HG03025 (cell line): ENCODE measurements around the gene CELSR1.

ENCODE experiments used
- ATAC-seq: cut with Tn5 transposase; IDR thresholded peaks from one replicate; pipeline ENCODE4 v1.9.1; 2021; ENCODE audit warnings: mild to moderate bottlenecking, moderate library complexity; ENCODE audit not compliant: unreplicated experiment, low FRiP score

Gene CELSR1

GRCh38 chr22:46537225-46537945 lies at the start of gene CELSR1:
TSS of gene CELSR1 (minus strand) at chr22:46537620. CDS start at chr22:46537170, 450 bp downstream.
- ATAC-seq: no peak

- ATAC-seq: no peak
These were observed 49.6 kb upstream of the CELSR1 start for GRCh38 chr22:46587061-46587460.

GRCh38 chr22:46586531-46587011 lies 49.2 kb upstream of the CELSR1 start:
- no peak for ATAC-seq

GRCh38 chr22:46586123-46586519 lies 48.7 kb upstream of the CELSR1 start:
- ATAC-seq: no peak

- no peak for ATAC-seq
These were observed 48.1 kb upstream of the CELSR1 start for GRCh38 chr22:46585340-46586122.

DNA sequence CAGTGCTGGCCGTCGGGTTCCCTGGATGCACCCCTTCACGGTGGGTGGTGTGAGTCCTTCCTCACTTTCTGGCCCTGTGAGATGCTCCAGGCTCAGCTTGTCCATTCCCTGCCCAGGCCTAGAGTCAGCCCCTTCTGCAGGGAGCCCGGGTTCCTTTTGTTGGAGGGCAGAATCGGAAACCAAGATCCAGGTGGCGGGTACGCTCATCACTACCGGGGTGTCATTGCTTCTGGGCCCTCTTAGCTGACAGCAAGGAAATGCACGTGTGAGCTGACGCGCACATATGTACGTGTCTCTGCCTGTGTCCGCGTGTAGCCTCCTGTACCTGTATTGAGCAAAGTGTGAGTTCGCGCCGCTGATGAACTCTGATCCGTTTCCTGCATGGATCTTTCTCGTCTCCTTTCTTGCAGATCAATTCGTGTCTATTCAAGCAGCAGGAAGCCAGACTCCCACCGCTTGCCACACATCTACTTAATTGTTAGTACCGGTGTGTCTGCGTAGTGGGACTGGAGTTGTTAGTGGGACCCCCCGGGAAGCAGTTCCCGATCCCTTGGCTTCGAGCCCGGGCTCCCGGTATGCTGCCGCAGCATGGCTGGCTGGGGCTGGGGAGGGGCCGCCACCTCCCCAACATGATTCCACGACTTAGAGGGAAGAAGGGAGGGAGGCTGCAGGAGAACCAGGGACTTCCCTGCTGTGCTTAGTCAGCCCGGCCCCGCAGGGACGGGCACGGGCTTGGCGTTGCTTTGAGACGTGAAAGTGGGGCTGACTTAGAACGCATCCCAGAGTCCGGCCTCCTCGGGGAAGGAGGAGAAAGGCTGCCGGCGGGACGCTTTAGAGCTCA lies 46.9 kb upstream of the CELSR1 start:
- ATAC-seq: no peak

DNA sequence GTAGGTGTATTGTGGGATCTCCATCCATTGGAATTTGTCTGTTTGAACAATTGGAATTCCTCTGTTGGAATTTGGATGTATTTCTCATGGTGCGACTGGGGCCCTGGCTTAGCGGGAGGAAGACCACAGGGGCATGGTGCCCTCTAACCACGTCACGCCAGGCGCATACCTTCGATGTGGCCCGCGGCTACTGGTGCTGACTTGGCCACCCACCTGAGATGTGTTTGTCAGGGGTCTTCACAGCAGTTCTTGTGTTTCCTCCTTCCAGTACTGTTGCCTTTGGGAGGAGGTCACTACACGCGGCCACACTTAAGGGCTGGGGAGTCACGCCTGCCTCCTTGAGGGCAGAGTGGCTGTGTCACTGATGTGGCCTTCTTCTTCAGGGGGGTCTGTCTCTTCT lies 46.2 kb upstream of the CELSR1 start:
- no peak for ATAC-seq

DNA sequence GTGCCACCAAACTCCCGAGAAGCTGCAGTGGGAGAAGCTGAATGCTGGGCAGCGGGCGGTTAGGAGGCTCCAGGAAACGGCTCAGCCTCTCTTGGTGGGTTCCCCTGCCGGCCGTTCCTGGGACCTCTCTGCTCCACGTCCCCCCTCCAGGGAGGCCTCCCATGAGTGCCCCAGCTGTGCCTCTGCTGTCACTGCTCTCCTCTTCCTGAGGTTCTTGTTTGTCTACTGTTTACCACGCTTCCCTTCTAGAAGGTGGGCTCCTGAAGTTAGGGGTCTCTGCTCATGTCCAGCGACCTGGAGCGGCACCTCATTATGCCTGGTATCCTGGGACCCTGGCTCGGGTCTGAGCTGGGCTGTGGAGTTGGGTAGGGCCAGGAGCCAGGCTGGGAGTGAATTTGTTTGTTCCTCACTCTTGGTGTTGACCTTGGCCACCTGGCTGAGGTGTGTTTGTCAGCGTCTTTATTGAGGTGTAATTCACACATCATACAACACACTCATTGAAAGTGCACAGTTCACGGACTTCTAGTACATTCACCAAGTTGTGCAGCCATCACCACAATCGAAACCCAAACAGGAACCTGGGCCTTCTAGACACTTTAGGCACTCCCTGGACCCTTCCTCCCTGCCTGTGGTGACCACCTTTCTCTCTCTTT lies 45.0 kb upstream of the CELSR1 start:
- no peak for ATAC-seq

DNA sequence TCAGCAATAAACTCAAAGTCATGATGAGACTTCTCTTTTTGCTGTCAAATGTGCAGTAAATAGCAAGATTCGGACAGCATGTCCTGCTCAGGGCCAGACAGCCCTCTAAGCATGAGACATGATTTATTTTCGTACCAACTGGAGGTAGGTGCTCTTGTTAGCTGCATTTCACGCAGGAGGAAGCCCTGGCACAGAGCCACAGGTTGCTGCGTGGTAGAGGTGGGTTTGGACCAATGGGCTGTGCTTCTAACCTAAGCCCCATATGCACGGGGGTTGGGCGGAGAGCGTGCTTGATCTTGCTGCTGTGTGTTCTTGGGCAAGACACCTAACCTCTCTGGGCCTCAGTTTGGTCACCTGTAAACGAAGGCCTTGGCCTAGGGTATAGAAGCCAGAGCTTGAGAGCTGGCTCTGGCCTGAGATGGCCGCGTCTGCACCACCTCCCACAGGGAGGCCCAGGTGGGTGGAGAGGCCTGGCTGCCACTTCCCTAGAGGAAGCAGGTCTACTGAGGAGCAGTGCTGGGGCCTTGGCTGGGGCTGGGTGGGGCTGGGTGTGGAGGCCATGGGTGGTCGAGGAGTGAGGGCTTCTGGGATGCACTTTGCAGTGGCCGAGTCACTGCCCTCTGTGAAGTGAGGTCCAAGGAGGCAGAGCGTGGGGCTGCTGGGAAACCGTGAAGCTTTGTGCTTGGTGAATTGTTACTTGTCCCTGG lies 44.3 kb upstream of the CELSR1 start:
- ATAC-seq: no peak

GRCh38 chr22:46580940-46581537 lies 43.6 kb upstream of the CELSR1 start:
- ATAC-seq: no peak

GRCh38 chr22:46579751-46580449 lies 42.5 kb upstream of the CELSR1 start:
- ATAC-seq: no peak

- ATAC-seq: no peak
These were observed 41.6 kb upstream of the CELSR1 start for GRCh38 chr22:46578824-46579561.

GRCh38 chr22:46578251-46578823 lies 40.9 kb upstream of the CELSR1 start:
- ATAC-seq: no peak

DNA sequence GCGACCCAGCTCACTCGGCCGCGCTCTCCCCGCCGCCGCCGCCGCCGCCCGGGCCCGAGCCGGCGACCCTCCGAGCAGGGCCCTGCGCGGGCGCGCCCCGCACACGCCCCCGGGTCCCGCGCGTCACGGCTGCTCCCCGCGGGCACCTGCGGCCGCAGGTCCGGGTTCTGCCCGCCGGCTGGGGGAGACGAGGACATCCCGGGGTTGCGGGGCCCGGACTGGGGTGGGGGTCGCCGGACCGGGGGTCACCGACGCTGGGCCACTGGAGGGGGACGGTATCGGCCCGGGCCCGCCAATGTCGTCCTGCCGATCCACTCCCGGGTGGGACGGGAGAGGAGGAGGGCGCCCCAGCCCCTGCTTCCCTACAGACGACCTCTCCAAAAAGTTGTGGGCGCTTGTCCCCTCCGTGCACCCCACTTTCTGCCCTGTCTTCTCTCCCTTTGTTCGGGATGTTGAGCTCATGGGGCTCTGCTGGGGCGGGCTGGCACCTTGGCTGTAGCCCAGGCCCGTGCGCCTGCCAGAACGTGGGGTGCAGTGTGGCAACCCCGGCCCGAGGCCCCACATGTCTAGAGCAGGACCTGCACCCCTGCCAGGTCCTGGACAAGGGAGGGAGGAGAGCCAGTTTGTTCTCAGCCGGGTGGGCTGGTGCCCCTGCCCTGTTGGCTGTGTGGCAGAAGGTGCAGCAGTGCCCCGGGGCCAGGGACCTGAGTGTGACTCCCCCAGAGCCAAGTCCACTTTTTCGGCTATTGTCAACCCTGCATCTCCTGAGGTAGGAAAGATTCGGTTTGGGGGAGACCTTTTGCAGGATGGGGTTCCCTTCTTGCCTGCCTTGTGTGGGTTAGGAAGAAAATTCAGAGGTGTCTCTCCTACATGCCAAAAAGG lies 40.2 kb upstream of the CELSR1 start:
- ATAC-seq: no peak

GRCh38 chr22:46576556-46577367 lies 39.3 kb upstream of the CELSR1 start:
- no peak for ATAC-seq
